Ammon's horn (tissue), 1 donor: ENCODE results near the gene DPEP2.
"Not testable (repeated sequence)": the region's sequence is repeated elsewhere in the genome, so short reads cannot be mapped to it uniquely, and the experiment has no call there.

Experiments
- DNase-seq: peaks from one replicate; pipeline ENCODE4 v3.0.0-alpha.2; 2016; ENCODE audit warnings: low spot score

DPEP2 gene

GRCh38 chr16:67953641-67954375 is 45.5 kb downstream of the DPEP2 start:
- DNase-seq, result no peak

DNA sequence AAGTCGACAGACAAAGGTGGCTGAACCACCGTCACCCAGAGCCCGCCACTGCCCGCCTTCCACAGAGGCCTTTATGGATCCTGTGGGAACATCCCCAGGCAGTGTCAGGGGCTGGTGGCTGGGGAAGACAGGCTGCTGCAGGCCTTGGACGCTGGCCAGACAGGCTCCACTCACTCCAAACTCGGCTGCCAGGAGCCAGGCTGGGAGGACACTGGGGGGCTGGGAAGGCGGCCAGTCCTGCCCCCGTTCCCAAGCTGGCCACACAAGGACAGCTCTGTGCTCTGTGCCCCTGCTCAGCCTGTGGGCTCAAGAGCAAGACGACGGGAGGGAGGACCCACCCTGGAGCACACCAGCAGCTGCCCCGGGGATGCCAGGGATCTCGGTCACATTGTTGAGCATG is 47.8 kb downstream of the DPEP2 start:
- peak; percentile 95 for DNase-seq

DNA sequence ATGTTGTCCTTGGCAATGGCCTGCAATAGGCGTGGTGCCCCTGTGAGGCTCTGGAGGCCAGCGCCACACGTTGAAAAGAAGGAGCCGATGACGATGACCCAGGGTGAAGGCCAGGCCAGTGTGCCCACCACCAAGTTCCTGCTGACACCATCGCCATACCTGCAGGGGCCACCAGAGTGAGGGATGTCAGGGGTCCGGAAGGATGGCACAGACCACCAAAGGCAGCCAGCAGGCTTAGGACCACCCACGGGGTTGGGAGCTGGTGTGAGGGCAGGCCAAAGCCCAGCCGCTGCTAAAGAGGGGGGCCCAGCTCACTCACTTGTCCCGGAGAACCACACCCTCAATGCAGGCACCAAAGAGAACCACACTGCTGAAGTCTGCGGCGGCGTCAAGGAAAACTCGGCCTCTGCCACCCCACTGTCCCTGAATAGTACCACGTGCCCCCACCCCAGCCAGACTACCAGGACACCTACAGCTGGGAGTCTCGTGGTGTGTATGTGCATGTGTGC is 48.9 kb downstream of the DPEP2 start:
- DNase-seq, result no peak

DNA sequence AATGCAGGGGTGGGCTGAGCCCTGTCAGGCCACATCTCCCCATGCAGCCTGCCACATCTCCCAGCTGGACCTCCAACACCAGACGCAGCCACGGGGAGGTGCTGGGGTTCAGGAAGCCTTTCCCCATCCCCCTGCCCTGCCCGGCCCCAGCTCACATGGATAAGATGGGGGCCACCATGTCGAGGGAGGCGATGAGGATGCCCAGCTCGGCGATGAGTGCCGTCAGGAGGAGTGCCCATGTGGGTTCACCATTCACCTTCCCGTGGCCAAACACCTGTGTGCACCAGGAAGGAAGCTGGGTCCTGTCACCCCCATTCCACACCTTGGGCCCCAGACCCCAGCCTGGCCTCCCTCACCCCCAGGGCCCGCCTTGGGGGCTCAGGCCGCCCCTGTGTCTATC is 49.6 kb downstream of the DPEP2 start:
- DNase-seq, result no peak

DNA sequence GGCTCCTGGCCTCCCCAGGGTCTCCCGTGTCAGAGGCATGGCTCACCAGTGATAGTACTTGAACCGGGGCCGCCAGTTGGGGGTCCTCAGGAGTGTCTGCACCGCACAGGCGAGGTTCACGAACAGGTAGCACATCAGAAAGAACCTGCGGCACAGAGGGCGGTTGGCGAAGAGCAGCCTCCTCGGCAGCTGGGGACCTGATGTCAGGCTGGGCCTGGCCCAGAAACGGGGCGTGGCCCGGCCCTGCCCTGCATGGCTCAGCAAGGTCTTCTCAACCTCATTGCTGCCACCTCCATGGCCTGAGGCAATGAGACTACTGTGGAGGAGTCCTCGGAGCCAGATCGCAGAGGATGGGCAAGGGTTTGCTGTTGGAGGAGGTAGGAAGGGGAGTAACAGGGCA is 51.3 kb downstream of the DPEP2 start:
- no peak for DNase-seq

GRCh38 chr16:67946966-67947558 is 52.2 kb downstream of the DPEP2 start:
- no peak for DNase-seq

DNA sequence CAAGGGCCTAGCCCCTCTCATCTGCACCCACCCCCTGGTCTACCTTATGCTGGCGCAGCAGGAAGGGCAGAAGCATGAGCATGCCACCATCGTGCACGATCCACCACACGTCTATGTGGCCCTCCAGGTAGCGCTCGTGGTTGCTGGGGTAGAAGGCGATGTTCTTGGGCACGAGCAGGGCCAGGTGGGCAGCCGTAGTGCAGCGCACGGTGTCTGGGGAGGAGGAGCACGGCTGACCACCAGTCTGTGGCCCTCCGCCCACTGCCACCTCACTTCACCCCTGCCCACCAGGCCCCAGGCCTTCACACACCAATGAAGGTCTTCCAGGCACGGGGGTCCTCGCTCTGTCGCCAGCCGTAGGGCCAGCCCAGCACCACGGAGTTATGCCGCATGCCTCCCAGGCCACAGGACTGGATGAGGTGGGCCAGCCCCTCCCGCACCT is 53.1 kb downstream of the DPEP2 start:
- DNase-seq, result no peak

- DNase-seq, result no peak
These were observed 53.8 kb downstream of the DPEP2 start for GRCh38 chr16:67945392-67945933.

DNA sequence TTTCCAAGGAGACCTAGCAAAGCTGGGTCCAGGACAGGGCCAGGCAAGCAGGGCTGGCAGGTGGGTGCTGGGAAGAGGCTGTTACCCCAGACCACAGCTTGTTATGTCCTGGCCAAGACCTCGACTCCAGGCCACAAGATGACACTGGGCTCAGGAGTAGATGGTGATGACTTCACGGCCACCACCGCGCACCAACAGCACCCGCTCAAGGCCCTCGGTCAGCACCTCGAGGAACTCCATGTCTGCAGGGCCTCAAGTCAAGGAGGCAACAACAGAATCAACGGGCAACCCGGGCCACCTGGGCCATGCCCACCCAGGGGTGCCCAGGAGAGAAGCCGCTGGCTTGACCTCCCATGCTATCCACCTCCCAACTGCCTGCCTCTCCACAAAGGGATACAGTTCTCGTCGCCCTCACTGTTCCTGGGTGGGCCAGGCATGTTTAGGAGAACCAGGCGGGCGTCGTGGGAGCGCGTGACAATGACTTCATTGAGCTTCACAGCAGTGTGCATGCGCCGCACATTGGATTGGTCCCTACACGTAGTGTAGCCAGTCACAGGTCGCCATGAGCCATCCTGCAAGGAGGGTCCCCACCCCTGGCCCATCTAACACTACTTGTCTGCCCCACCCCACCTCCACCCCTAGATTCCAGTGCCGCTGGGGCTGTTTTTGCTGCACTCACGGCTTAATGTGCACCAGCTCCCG is 54.4 kb downstream of the DPEP2 start:
- DNase-seq, result no peak

DNA sequence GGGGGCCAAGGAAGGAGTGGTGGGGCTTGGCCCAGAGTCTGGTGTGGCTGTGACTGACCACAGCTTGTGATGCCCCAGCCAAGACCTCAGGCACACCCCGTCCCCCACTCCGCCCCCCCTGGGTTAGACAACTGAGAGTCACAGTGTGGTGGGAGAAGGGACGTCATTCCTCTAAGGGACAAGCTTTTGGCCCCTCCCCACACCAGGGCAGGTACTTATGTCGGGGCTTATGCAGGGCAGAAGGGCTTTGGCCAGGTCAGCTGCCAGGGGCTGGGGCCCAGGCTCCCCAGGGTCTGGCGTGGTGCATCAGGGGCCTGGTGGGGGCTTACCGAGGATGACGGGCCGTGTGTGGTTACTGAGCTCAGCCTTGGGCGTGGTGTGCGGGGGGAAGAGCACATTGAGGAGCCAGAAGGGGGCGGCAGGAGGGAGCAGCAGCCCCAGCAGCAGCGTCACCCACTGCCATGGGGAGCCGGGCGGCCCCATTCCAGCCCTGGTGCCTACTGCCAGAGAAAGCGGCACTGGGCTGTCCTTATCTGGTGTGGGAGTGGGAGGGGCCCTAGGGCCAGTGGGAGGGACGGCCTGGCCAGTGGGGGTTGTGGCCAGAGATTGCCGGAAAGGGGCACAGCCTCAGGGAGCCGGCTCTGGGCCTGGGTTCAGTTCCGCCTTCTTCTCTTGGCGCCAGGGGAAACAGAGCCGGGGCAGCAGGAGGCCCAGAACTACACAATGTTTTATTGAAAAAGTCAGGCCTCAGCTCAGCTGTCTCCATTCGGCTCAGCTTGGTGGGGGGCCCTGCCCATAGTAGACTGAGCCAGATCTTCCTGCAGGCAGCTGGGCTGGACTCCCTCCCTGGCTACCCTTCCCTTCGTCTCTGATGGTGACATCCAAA is 55.4 kb downstream of the DPEP2 start, which contains the start of gene LCAT:
TSS of gene LCAT (minus strand) at position 502 of the 886 bp plus-strand sequence. CDS start at position 483, 19 bp downstream.
- peak; percentile 89 for DNase-seq

- DNase-seq, result no peak
These were observed 56.0 kb downstream of the DPEP2 start for GRCh38 chr16:67943256-67943618.

GRCh38 chr16:67942510-67943255 is 56.6 kb downstream of the DPEP2 start:
- no peak for DNase-seq

DNA sequence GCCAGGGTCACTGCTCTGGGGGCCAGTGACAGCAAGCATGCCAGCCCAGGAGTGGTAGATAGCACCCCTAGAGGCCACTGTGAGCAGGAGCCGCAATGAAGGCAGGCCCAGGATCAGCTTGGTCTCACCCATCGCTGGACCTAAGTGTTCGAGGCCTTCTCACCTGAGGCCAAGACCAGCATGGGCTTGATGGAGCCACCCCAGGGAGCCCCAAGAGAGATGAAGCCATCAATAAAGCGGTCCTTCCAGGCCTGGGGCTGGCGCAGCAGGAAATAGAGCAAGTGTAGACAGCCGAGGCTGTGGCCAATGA is 57.1 kb downstream of the DPEP2 start:
- peak; percentile 54 for DNase-seq

- no peak for DNase-seq
These were observed 57.6 kb downstream of the DPEP2 start for GRCh38 chr16:67941469-67942199.

DNA sequence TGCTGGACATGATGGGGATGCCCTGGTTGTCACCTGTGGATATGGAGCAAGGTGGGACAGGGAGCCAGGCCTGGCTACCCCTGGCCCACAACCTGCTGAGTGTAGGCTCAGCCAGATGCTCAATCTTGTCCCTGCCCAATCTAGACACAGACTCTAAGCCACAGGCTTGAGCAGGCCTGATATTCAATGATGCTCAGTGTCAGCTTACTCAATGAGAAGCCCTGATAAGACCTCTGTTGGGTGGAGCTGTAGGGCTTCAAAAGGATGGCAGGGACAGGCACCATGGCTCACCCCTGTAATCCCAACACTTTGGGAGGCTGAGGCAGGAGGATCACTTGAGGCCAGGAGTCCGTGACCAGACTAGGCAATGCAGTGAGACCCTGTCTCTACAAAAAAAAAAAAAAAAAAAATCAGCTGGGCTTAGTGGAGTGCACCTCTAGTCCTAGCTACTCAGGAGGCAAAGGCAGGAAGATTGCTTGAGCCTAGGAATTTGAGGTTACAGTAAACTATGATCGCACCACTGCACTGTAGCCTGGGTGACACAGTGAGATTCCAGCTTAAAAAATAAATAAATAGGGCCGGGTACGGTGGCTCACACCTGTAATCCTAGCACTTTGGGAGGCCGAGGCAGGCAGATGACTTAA is 58.7 kb downstream of the DPEP2 start:
- DNase-seq, result no peak

- DNase-seq, result no peak
These were observed 59.5 kb downstream of the DPEP2 start for GRCh38 chr16:67939507-67940445.

GRCh38 chr16:67937713-67938112 is 61.6 kb downstream of the DPEP2 start:
- not testable (repeated sequence) for DNase-seq
